Spleen (tissue), 7 donors: Measurements from ENCODE around the gene UACA.

ENCODE experiments used
- CTCF ChIP-seq, 11 experiments: fragments of 200-600 bp in 7 of 11; fragments of 450-650 bp in 4 of 11; sonication (generic) in 4 of 11; IDR thresholded peaks in 8 of 11; conservative IDR thresholded peaks in 3 of 11; 1 replicate in 7 of 11; 2 replicates in 4 of 11; pipeline versions ENCODE4 v1.4.0 to v1.8.0; 2016 to 2021; ENCODE audit warnings: antibody characterized with exemption in 11 of 11, inconsistent platforms in 4 of 11, mild to moderate bottlenecking in 1 of 11
- POLR2A ChIP-seq, 3 donors: fragments of 450-650 bp; IDR thresholded peaks; one replicate each; pipeline ENCODE4 v1.5.1; 2017; ENCODE audit warnings: antibody characterized with exemption in 3 of 3, mild to moderate bottlenecking in 1 of 3
- donor health status: DM: no; HTN: no; CAD: no; lungs with moderate emphysema.
- donor health status: DM: no; HTN: no; CAD: no.
- donor health status: DM: no; HTN: no; CAD: no.

GRCh38 chr15:70701171-70701570 lies 62.2 kb downstream of the UACA start:
- TF ChIP-seq POLR2A (IDR thresholded peaks at IDR 0.05): no peak
- TF ChIP-seq CTCF (IDR thresholded peaks at IDR 0.05 in 8 of 11, conservative IDR thresholded peaks at IDR 0.05 in 3 of 11): no peak
